HEK293 (cell line): ENCODE results near the gene UAP1.
A peak's percentile ranks its signal among the peaks of the same experiment; 100 is the strongest.

ENCODE experiments used
- CTCF ChIA-PET: fragments of 350-600 bp; formaldehyde crosslinking; extraction: SDS; loops from one replicate; lab custom pipeline; 2021; ENCODE audit warnings: antibody characterized with exemption; lab: Yijun Ruan, JAX
- POLR2A ChIA-PET: fragments of 300-600 bp; formaldehyde crosslinking; extraction: SDS; loops from one replicate; lab custom pipeline; 2020; ENCODE audit warnings: antibody characterized with exemption, inconsistent platforms; lab: Yijun Ruan, JAX
- H3K27ac ChIP-seq: fragments of 200-500 bp; sonication (Bioruptor generic); 2 replicates; pipeline ENCODE4 v1.5.1; 2014; ENCODE audit warnings: low read depth, low read length, control low read depth, inconsistent platforms; ENCODE audit errors: extremely low read depth
- H3K36me3 ChIP-seq, 2 experiments: fragments of 200-500 bp in 1 of 2; sonication (Bioruptor generic) in 1 of 2; 1 replicate in 1 of 2; 2 replicates in 1 of 2; pipeline ENCODE4 v1.5.1; 2014 to 2017; ENCODE audit warnings: inconsistent platforms in 2 of 2, low read length in 2 of 2; ENCODE audit not compliant: control insufficient read depth in 2 of 2, insufficient read depth in 1 of 2
- H3K4me1 ChIP-seq: fragments of 200-500 bp; sonication (Bioruptor generic); 2 replicates; pipeline ENCODE4 v1.5.1; 2014; ENCODE audit warnings: mild to moderate bottlenecking, low read length, inconsistent platforms; ENCODE audit not compliant: control insufficient read depth, insufficient read depth
- H3K4me3 ChIP-seq: 2 replicates; pipeline ENCODE4 v1.5.1; 2011; ENCODE audit warnings: low read depth, mild to moderate bottlenecking, control low read depth, low read length, moderate library complexity
- H3K9me3 ChIP-seq: fragments of 200-500 bp; sonication (Bioruptor generic); 2 replicates; pipeline ENCODE4 v1.5.1; 2014; ENCODE audit warnings: low read depth, low read length, inconsistent platforms; ENCODE audit not compliant: control insufficient read depth, insufficient read depth
- ATF2 ChIP-seq: fragments of 450-650 bp; formaldehyde crosslinking; IDR thresholded peaks from 2 replicates; pipeline ENCODE4 v1.5.1; 2016; ENCODE audit warnings: missing biosample characterization, missing genetic modification characterization, low read depth
- CTCF ChIP-seq: fragments of 450-650 bp; formaldehyde crosslinking; IDR thresholded peaks from 2 replicates; pipeline ENCODE4 v1.5.1; 2016; ENCODE audit warnings: missing biosample characterization, missing genetic modification characterization
- GLIS2 ChIP-seq: fragments of 450-650 bp; formaldehyde crosslinking; IDR thresholded peaks from 2 replicates; pipeline ENCODE4 v1.5.1; 2016; ENCODE audit warnings: missing biosample characterization, missing genetic modification characterization
- KLF1 ChIP-seq: fragments of 450-650 bp; formaldehyde crosslinking; IDR thresholded peaks from 2 replicates; pipeline ENCODE4 v1.5.1; 2016; ENCODE audit warnings: missing biosample characterization, missing genetic modification characterization
- PRDM2 ChIP-seq: fragments of 450-650 bp; formaldehyde crosslinking; IDR thresholded peaks from 2 replicates; pipeline ENCODE4 v1.5.1; 2016; ENCODE audit warnings: missing biosample characterization, missing genetic modification characterization, borderline replicate concordance
- SP3 ChIP-seq: fragments of 450-650 bp; formaldehyde crosslinking; IDR thresholded peaks from 2 replicates; pipeline ENCODE4 v1.5.1; 2016; ENCODE audit warnings: missing biosample characterization, missing genetic modification characterization
- TSHZ1 ChIP-seq: fragments of 450-650 bp; formaldehyde crosslinking; IDR thresholded peaks from 2 replicates; pipeline ENCODE4 v1.5.1; 2016; ENCODE audit warnings: missing biosample characterization, missing genetic modification characterization, borderline replicate concordance
- YY1 ChIP-seq: fragments of 450-650 bp; formaldehyde crosslinking; IDR thresholded peaks from 2 replicates; pipeline ENCODE4 v1.5.1; 2018; ENCODE audit warnings: missing biosample characterization, missing genetic modification characterization
- ZBTB1 ChIP-seq: fragments of 450-650 bp; formaldehyde crosslinking; IDR thresholded peaks from 2 replicates; pipeline ENCODE4 v1.5.1; 2016; ENCODE audit warnings: missing biosample characterization, missing genetic modification characterization
- ZBTB21 ChIP-seq: fragments of 450-650 bp; formaldehyde crosslinking; IDR thresholded peaks from 2 replicates; pipeline ENCODE4 v1.5.1; 2017; ENCODE audit warnings: missing biosample characterization, missing genetic modification characterization
- ZFHX2 ChIP-seq: fragments of 450-650 bp; formaldehyde crosslinking; conservative IDR thresholded peaks from 2 replicates; pipeline ENCODE4 v1.5.1; 2016; ENCODE audit warnings: missing biosample characterization, missing genetic modification characterization
- ZNF16 ChIP-seq: fragments of 450-650 bp; formaldehyde crosslinking; IDR thresholded peaks from 2 replicates; pipeline ENCODE4 v1.5.1; 2016; ENCODE audit warnings: low read depth, missing biosample characterization, missing genetic modification characterization
- ZNF184 ChIP-seq: fragments of 450-650 bp; IDR thresholded peaks from 2 replicates; pipeline ENCODE4 v1.5.1; 2018; ENCODE audit warnings: missing biosample characterization, mild to moderate bottlenecking, missing genetic modification characterization
- ZNF211 ChIP-seq: fragments of 450-650 bp; formaldehyde crosslinking; IDR thresholded peaks from 2 replicates; pipeline ENCODE4 v1.5.1; 2016; ENCODE audit warnings: low read depth, missing biosample characterization, missing genetic modification characterization
- ZNF214 ChIP-seq: fragments of 450-650 bp; formaldehyde crosslinking; IDR thresholded peaks from 2 replicates; pipeline ENCODE4 v1.5.1; 2017; ENCODE audit warnings: missing biosample characterization, mild to moderate bottlenecking, missing genetic modification characterization, borderline replicate concordance
- ZNF239 ChIP-seq: fragments of 450-650 bp; formaldehyde crosslinking; IDR thresholded peaks from 2 replicates; pipeline ENCODE4 v1.5.1; 2016; ENCODE audit warnings: missing biosample characterization, missing genetic modification characterization
- ZNF521 ChIP-seq: fragments of 450-650 bp; formaldehyde crosslinking; IDR thresholded peaks from 2 replicates; pipeline ENCODE4 v1.5.1; 2017; ENCODE audit warnings: missing biosample characterization, mild to moderate bottlenecking, missing genetic modification characterization
- ZNF555 ChIP-seq: fragments of 450-650 bp; formaldehyde crosslinking; conservative IDR thresholded peaks from 2 replicates; pipeline ENCODE4 v1.5.1; 2017; ENCODE audit warnings: missing biosample characterization, mild to moderate bottlenecking, missing genetic modification characterization, inconsistent platforms
- ZNF571 ChIP-seq: fragments of 450-650 bp; formaldehyde crosslinking; IDR thresholded peaks from 2 replicates; pipeline ENCODE4 v1.5.0; 2017; ENCODE audit warnings: missing biosample characterization, missing genetic modification characterization
- ZNF600 ChIP-seq: fragments of 450-650 bp; formaldehyde crosslinking; IDR thresholded peaks from 2 replicates; pipeline ENCODE4 v1.5.1; 2016; ENCODE audit warnings: missing biosample characterization, missing genetic modification characterization
- ZNF629 ChIP-seq: fragments of 450-650 bp; formaldehyde crosslinking; IDR thresholded peaks from 2 replicates; pipeline ENCODE4 v1.5.1; 2017; ENCODE audit warnings: missing biosample characterization, missing genetic modification characterization
- ZNF654 ChIP-seq: fragments of 450-650 bp; formaldehyde crosslinking; IDR thresholded peaks from 2 replicates; pipeline ENCODE4 v1.5.1; 2016; ENCODE audit warnings: low read depth, missing biosample characterization, missing genetic modification characterization
- ZNF747 ChIP-seq: fragments of 450-650 bp; formaldehyde crosslinking; IDR thresholded peaks from 2 replicates; pipeline ENCODE4 v1.5.1; 2016; ENCODE audit warnings: missing biosample characterization, missing genetic modification characterization
- ZNF777 ChIP-seq: fragments of 450-650 bp; formaldehyde crosslinking; IDR thresholded peaks from 2 replicates; pipeline ENCODE4 v1.5.1; 2017; ENCODE audit warnings: missing biosample characterization, missing genetic modification characterization, borderline replicate concordance
- ZNF791 ChIP-seq: fragments of 450-650 bp; formaldehyde crosslinking; IDR thresholded peaks from 2 replicates; pipeline ENCODE4 v1.5.1; 2016; ENCODE audit warnings: missing biosample characterization, missing genetic modification characterization

The UAP1 gene

GRCh38 chr1:162561616-162562469, at the start of gene UAP1:
TSS of gene UAP1 (plus strand) at chr1:162561722. CDS start at chr1:162566069, 4,347 bp downstream.
- Histone ChIP-seq H3K27ac (peak within 1 kb of the TSS; percentile 76), H3K4me3 (peak within 1 kb of the TSS; percentile 96), H3K36me3 (peaks cover 6 to 10% of the 10 kb centered on the region in 2 experiments), H3K4me1 (no peaks in the 10 kb centered on the region), H3K9me3 (no peaks in the 10 kb centered on the region)
- ChIA-PET POLR2A (interaction anchor here (0.6 to 1.1 kb wide), 8 partner anchors 12 to 499 kb away, joined by 3 read pairs; no protein-coding TSS in a partner anchor), CTCF (interaction anchor here (0.6 kb wide), 1 partner anchor 14 kb away, joined by 3 read pairs; no protein-coding TSS in a partner anchor)
- TF ChIP-seq PRDM2 (tag by site-specific recombination) (peak; percentile 79; the same call in 1 of the 2 replicates), ZNF777 (no peak), ZNF555 (tag by site-specific recombination) (no peak), ZNF571 (tag by site-specific recombination) (no peak), ATF2 (tag by site-specific recombination) (no peak), ZNF747 (tag by site-specific recombination) (no peak), ZNF239 (tag by site-specific recombination) (no peak), ZNF184 (tag by site-specific recombination) (no peak), YY1 (tag by site-specific recombination) (0 out of 2 replicates have a peak, but pooled peaks have one; percentile 30), ZNF629 (tag by site-specific recombination) (no peak), ZBTB21 (no peak), TSHZ1 (tag by site-specific recombination) (no peak), ZNF214 (tag by site-specific recombination) (no peak), ZNF654 (tag by site-specific recombination) (no peak), ZFHX2 (tag by site-specific recombination) (peak; percentile 100), ZNF600 (tag by site-specific recombination) (no peak), ZBTB1 (tag by site-specific recombination) (no peak), SP3 (tag by site-specific recombination) (0 out of 2 replicates have a peak, but pooled peaks have one; percentile 33), ZNF791 (no peak), GLIS2 (peak; percentile 93), ZNF521 (tag by site-specific recombination) (no peak), ZNF211 (tag by site-specific recombination) (no peak), KLF1 (tag by site-specific recombination) (no peak), CTCF (tag by site-specific recombination) (peak; percentile 59), ZNF16 (tag by site-specific recombination) (no peak)
